C4-2B (cell line): ENCODE results near the gene FRG2C.
"Not testable (repeated sequence)": the region's sequence is repeated elsewhere in the genome, so short reads cannot be mapped to it uniquely, and the experiment has no call there.

Experiments
- CTCF ChIP-seq: fragments of 450-650 bp; conservative IDR thresholded peaks from 2 replicates; pipeline ENCODE4 v1.5.1; 2017; ENCODE audit warnings: mild to moderate bottlenecking
- ZFX ChIP-seq: fragments of 450-650 bp; IDR thresholded peaks from 2 replicates; pipeline ENCODE4 v1.6.1; 2017

GRCh38 chr3:75641107-75641517 is 23.0 kb upstream of the FRG2C start:
- TF ChIP-seq CTCF, ZFX: not testable (repeated sequence)
